Measurements from ENCODE around the gene LIF.

LIF gene

DNA sequence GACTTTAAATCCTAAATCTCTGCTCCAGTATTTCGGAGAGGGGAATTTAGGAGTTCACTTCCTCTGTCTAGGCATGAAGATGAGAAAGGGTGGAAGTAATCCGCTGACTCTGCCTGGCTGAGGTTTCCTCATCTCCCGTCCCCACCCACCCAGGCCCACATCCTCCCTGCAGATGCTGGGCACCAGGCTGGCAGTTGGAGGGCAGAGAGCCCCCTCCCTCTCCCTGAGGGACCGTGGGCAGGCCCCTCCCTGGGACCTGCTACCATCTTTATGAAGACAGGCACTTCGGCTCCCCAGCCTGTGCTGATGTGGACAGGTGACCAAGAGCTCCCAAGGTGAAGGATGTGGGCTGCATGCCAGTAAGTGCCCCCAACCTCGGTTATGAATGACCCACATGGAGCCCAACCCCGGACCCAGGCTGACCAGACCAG lies 36.1 kb upstream of the LIF start:
- H3K27ac ChIP-seq (ENCODE audit: low read depth, low read length), result no peak overlapping the region
- H3K9ac ChIP-seq (ENCODE audit: low read depth, low read length), result no peak overlapping the region
- peaks cover 2% of the 10 kb centered on the region; the same call in 1 of the 2 replicates for H3K4me1 ChIP-seq (ENCODE audit: control insufficient read depth, insufficient read depth, low read length)
- H3K36me3 ChIP-seq (ENCODE audit: control insufficient read depth, insufficient read depth, low read length), result no peaks in the 10 kb centered on the region
- H3K4me3 ChIP-seq (ENCODE audit: low read depth, low read length), result no peak overlapping the region
- no peaks in the 10 kb centered on the region for H3K27me3 ChIP-seq (ENCODE audit: control insufficient read depth, insufficient read depth, low read length)
- H3K9me3 ChIP-seq (ENCODE audit: control insufficient read depth, insufficient read depth, low read length), result no peaks in the 10 kb centered on the region

DNA sequence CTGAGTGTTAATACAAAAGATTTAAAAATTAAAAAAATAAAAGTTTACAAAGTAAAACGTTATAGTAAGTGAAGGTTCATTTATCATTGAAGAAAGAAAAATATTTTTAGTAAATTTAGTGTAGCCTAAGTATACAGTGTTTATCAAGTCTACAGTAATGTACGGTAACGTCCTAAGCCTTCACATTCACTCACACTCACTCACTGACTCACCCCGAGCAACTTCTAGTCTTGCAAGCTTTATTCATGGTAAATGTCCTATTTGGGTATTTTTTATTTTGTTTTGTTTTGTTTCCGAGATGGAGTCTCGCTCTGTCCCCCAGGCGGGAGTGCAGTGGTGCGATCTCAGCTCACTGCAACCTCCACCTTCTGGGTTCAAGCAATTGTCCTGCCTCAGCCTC lies 33.9 kb upstream of the LIF start:
- H3K9me3 ChIP-seq (ENCODE audit: control insufficient read depth, insufficient read depth, low read length), result no peaks in the 10 kb centered on the region
- no peak overlapping the region for H3K9ac ChIP-seq (ENCODE audit: low read depth, low read length)
- no peaks in the 10 kb centered on the region for H3K36me3 ChIP-seq (ENCODE audit: control insufficient read depth, insufficient read depth, low read length)
- no peak overlapping the region for H3K4me3 ChIP-seq (ENCODE audit: low read depth, low read length)
- H3K27ac ChIP-seq (ENCODE audit: low read depth, low read length), result no peak overlapping the region
- peaks cover 3% of the 10 kb centered on the region; the same call in 1 of the 2 replicates for H3K4me1 ChIP-seq (ENCODE audit: control insufficient read depth, insufficient read depth, low read length)
- no peaks in the 10 kb centered on the region for H3K27me3 ChIP-seq (ENCODE audit: control insufficient read depth, insufficient read depth, low read length)

DNA sequence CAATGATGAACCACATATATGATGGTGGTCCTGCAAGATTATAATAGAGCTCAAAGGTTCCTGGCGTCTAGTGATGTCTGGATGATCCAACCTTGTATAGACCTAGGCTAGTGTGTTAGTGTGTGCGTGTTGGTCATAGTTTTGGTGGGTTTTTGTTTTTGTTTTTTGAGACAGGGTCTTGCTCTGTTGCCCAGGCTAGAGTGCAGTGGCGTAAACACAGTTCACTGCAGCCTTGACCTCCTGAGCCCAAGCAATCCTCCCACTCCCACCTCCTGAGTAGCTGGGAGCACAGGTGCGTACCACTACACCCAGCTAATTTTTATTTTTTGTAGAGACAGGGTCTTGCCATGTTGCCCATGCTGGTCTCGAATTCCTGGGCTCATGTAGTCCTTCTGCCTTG lies 33.4 kb upstream of the LIF start:
- Histone ChIP-seq H3K4me3 (ENCODE audit: low read depth, low read length) (no peak overlapping the region), H3K9ac (ENCODE audit: low read depth, low read length) (no peak overlapping the region), H3K9me3 (ENCODE audit: control insufficient read depth, insufficient read depth, low read length) (no peaks in the 10 kb centered on the region), H3K4me1 (ENCODE audit: control insufficient read depth, insufficient read depth, low read length) (peaks cover 3% of the 10 kb centered on the region; the same call in 1 of the 2 replicates), H3K27me3 (ENCODE audit: control insufficient read depth, insufficient read depth, low read length) (no peaks in the 10 kb centered on the region), H3K27ac (ENCODE audit: low read depth, low read length) (no peak overlapping the region), H3K36me3 (ENCODE audit: control insufficient read depth, insufficient read depth, low read length) (no peaks in the 10 kb centered on the region)

DNA sequence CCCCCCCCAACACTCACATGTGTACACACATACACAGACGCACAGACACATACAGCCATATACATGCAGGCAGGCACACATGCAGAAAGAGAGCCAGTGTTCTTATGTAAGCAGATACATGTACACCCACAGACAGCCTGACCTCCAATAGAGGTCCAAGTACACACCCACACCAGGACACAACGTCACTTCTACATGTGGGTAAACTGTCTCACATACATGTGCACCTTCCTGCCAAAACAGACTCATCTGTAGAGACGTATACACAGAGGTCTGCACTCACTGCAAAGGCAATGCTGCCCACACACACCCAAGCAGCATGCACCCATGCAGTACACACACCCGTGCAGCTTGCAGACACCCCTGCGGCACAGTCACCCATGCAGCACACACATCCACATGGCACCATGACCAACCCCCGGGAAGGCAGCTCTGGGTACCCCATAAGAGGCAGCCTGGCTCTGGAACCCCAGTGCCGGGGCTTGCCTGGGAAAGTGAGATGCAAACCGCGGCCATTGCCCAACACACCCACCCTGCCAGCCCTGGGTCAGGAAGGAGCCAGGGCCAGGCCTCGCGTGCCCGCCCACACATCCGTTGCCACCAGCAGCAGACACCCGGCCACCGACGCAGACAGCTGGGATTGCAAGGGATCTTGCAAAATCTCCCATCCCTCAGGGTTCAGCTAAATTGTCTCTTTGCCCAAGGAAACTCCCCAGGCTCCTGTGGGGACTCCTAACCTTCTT lies 32.7 kb upstream of the LIF start:
- no peaks in the 10 kb centered on the region for H3K36me3 ChIP-seq (ENCODE audit: control insufficient read depth, insufficient read depth, low read length)
- no peak overlapping the region for H3K27ac ChIP-seq (ENCODE audit: low read depth, low read length)
- no peaks in the 10 kb centered on the region for H3K27me3 ChIP-seq (ENCODE audit: control insufficient read depth, insufficient read depth, low read length)
- H3K9ac ChIP-seq (ENCODE audit: low read depth, low read length), result no peak overlapping the region
- H3K9me3 ChIP-seq (ENCODE audit: control insufficient read depth, insufficient read depth, low read length), result no peaks in the 10 kb centered on the region
- H3K4me3 ChIP-seq (ENCODE audit: low read depth, low read length), result no peak overlapping the region
- H3K4me1 ChIP-seq (ENCODE audit: control insufficient read depth, insufficient read depth, low read length), result peaks cover 3% of the 10 kb centered on the region; the same call in 1 of the 2 replicates

DNA sequence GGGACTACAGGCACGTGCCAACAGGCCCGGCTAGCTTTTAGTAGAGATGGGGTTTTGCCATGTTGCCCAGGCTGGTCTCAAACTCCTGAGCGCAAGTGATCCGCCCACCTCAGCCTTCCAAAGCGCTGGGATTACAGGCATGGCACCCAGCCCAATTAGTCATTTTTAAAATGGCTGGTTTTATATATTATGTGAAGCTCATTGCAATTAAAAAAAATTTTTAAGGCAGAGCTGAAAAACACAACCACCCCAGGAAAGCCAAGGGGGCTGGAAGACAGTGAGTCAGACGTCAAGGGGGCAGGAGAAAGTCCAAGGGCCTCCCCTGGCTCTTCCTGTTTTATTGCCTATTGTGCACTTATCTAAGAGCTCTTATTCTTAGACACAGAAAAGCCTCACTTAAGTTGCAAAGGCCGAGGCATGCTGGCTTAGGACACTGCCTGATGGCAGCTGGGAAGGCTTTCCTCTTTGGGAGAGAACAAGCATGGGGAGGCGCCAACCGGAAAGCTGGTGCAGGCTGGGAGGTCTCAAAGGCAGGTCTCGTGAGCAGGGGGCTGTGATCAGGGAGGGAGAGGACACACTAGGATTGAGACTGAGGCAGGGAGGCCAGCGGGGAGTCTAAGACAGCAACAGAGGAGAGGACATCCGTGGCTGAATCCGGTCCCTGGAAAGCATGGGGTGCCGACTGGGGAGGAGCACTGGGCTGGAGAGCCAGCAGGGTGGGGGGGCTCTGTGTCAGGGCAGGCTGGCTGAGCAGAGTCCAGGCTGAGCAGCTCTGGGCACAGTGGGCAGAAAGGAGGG lies 31.2 kb upstream of the LIF start:
- H3K4me1 ChIP-seq (ENCODE audit: control insufficient read depth, insufficient read depth, low read length), result peaks cover 3% of the 10 kb centered on the region; the same call in 1 of the 2 replicates
- H3K4me3 ChIP-seq (ENCODE audit: low read depth, low read length), result no peak overlapping the region
- no peak overlapping the region for H3K9ac ChIP-seq (ENCODE audit: low read depth, low read length)
- no peaks in the 10 kb centered on the region for H3K36me3 ChIP-seq (ENCODE audit: control insufficient read depth, insufficient read depth, low read length)
- H3K9me3 ChIP-seq (ENCODE audit: control insufficient read depth, insufficient read depth, low read length), result no peaks in the 10 kb centered on the region
- no peak overlapping the region for H3K27ac ChIP-seq (ENCODE audit: low read depth, low read length)
- H3K27me3 ChIP-seq (ENCODE audit: control insufficient read depth, insufficient read depth, low read length), result no peaks in the 10 kb centered on the region

DNA sequence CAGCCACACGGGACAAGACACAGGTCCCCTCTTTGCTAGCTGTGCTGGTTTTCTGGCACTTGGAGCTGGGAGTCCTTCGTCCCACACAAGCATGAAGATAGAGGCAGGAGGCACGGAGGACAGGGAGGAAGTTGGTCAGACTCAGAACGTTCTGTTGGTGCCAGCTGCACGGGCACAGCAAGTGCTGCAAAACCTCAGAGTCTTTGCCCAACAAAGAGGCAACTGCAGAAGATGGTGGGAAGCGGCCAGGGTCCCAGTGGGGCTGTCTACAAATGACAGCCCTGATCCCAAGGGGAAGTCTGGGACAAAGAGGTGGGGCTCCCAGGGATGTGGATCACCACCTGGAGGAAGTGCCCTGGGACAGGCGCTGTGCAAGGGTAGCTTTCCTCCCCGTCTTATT lies 29.5 kb upstream of the LIF start:
- Histone ChIP-seq H3K9ac (ENCODE audit: low read depth, low read length) (no peak overlapping the region), H3K27me3 (ENCODE audit: control insufficient read depth, insufficient read depth, low read length) (no peaks in the 10 kb centered on the region), H3K9me3 (ENCODE audit: control insufficient read depth, insufficient read depth, low read length) (no peaks in the 10 kb centered on the region), H3K4me3 (ENCODE audit: low read depth, low read length) (no peak overlapping the region), H3K36me3 (ENCODE audit: control insufficient read depth, insufficient read depth, low read length) (no peaks in the 10 kb centered on the region), H3K27ac (ENCODE audit: low read depth, low read length) (no peak overlapping the region), H3K4me1 (ENCODE audit: control insufficient read depth, insufficient read depth, low read length) (peaks cover 3% of the 10 kb centered on the region; the same call in 1 of the 2 replicates)

DNA sequence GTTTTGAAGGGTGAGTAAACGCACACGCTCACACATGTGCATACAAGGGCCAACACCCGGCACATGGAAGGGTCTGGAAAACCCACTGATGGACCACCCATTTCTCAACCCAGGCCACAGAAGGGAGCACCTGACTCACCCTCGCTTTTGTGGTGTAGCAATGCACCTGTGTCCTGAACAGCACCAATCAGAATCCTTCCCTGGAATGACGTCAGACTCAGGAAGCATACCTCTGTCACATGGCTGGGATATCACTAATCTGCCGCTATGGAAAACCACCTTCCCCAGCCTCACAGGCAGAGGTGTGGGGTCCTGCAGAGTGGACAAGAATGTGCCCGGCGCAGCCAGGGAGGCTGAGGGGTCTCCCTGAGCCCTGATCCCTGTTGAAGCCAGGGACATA lies 29.1 kb upstream of the LIF start:
- Histone ChIP-seq H3K4me3 (ENCODE audit: low read depth, low read length) (no peak overlapping the region), H3K27ac (ENCODE audit: low read depth, low read length) (no peak overlapping the region), H3K36me3 (ENCODE audit: control insufficient read depth, insufficient read depth, low read length) (no peaks in the 10 kb centered on the region), H3K9ac (ENCODE audit: low read depth, low read length) (no peak overlapping the region), H3K4me1 (ENCODE audit: control insufficient read depth, insufficient read depth, low read length) (peaks cover 3% of the 10 kb centered on the region; the same call in 1 of the 2 replicates), H3K27me3 (ENCODE audit: control insufficient read depth, insufficient read depth, low read length) (no peaks in the 10 kb centered on the region), H3K9me3 (ENCODE audit: control insufficient read depth, insufficient read depth, low read length) (no peaks in the 10 kb centered on the region)

DNA sequence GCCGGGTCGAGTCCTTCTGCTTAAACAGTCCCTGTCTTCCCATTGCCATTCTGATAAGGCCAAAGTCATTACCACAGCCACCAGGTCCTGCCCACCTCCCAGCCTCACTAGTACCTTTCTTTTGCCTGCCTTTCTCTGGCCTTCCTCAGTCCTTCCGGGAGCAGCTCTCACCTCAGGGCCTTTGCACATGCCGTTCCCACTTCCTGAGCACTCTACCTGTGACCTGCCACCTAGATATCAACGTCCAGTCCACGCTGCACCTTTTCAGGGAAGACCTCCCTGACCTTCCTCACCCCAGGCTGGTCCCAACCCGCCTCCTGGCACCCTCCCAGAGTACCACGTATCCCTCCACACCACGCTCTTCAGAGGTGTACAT lies 27.9 kb upstream of the LIF start:
- no peak overlapping the region for H3K4me3 ChIP-seq (ENCODE audit: low read depth, low read length)
- H3K27me3 ChIP-seq (ENCODE audit: control insufficient read depth, insufficient read depth, low read length), result no peaks in the 10 kb centered on the region
- peaks cover 3% of the 10 kb centered on the region; the same call in 1 of the 2 replicates for H3K4me1 ChIP-seq (ENCODE audit: control insufficient read depth, insufficient read depth, low read length)
- H3K27ac ChIP-seq (ENCODE audit: low read depth, low read length), result no peak overlapping the region
- no peaks in the 10 kb centered on the region for H3K36me3 ChIP-seq (ENCODE audit: control insufficient read depth, insufficient read depth, low read length)
- no peaks in the 10 kb centered on the region for H3K9me3 ChIP-seq (ENCODE audit: control insufficient read depth, insufficient read depth, low read length)
- no peak overlapping the region for H3K9ac ChIP-seq (ENCODE audit: low read depth, low read length)

DNA sequence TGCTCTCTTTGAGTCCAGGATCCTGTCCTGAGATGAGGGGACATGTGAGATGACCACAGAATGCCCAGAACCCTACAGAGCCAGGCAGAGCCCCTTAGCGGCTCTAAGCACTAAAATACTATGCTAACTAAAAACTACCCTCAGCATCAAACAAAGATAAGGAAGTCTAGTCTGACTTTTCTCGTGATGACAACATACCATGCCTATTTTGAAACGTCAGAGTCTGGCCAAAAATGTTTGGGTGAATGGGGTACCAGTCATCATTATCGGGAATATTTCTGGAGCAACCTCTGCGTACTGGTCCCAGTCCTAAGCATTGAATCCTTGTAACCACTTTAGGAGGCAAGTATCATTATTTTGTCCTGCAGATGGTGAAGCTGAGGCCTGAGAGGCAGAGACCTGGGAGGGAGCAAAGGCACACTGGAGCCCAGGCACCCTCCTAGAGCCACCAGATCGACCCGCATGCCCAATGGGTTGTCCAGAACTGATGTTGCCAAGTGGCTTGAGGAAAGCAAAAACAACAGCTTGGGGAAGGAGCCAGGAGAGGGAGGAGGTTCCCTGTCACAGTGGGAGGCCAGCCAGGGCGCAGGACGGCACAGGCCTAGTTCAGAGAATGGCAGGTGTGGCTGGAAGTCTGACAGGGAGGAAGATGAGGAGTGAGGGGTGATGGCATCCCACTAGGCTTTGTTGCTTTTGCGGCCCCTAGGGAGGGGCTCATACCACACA lies 27.3 kb upstream of the LIF start:
- Histone ChIP-seq H3K9me3 (ENCODE audit: control insufficient read depth, insufficient read depth, low read length) (no peaks in the 10 kb centered on the region), H3K27me3 (ENCODE audit: control insufficient read depth, insufficient read depth, low read length) (no peaks in the 10 kb centered on the region), H3K36me3 (ENCODE audit: control insufficient read depth, insufficient read depth, low read length) (no peaks in the 10 kb centered on the region), H3K4me3 (ENCODE audit: low read depth, low read length) (no peak overlapping the region), H3K27ac (ENCODE audit: low read depth, low read length) (no peak overlapping the region), H3K9ac (ENCODE audit: low read depth, low read length) (no peak overlapping the region), H3K4me1 (ENCODE audit: control insufficient read depth, insufficient read depth, low read length) (peaks cover 3% of the 10 kb centered on the region; the same call in 1 of the 2 replicates)

DNA sequence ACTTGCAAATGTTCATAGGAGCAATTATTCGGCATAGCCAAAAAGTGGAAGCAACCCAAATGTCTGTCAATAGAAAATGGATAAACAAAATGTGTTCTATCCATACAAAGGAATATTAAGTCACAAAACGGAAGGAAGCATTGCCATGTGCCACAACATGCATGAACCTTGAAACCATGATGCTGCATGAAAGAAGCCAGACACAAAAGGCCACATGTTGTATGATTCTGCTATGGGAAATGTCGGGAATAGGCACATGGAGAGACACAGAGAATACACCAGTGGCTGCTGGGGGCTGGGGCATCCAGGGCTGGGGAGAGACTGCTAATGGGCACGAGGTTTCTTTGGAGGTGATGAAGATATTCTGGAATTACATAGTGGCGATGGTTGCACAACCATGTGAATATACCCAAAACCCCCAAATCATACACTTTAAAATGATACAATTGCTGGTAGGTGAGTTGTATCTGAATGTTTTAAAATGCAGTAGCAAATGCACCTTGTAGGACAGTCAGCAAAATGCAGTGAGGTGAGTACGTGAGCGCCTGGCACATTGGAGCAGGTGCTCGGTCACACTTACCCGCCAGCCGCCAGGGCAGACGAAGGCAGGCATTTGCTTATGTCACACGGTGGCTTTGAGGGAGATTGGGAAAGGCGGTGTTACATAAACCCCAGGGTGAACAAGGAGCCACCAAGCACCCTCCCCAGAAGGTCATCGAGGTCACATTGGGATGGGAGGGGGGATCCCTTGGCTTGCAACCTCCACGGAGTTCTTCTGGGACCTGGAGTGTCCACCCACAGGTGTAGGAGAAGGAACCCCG lies 26.4 kb upstream of the LIF start:
- Histone ChIP-seq H3K36me3 (ENCODE audit: control insufficient read depth, insufficient read depth, low read length) (no peaks in the 10 kb centered on the region), H3K9me3 (ENCODE audit: control insufficient read depth, insufficient read depth, low read length) (no peaks in the 10 kb centered on the region), H3K4me3 (ENCODE audit: low read depth, low read length) (no peak overlapping the region), H3K27ac (ENCODE audit: low read depth, low read length) (no peak overlapping the region), H3K27me3 (ENCODE audit: control insufficient read depth, insufficient read depth, low read length) (no peaks in the 10 kb centered on the region), H3K9ac (ENCODE audit: low read depth, low read length) (no peak overlapping the region), H3K4me1 (ENCODE audit: control insufficient read depth, insufficient read depth, low read length) (peaks cover 3% of the 10 kb centered on the region; the same call in 1 of the 2 replicates)

Data from HUES48 (cell line).